NCI-H526 treated with DMSO at 0.1 percent for 48 hours (cell line): ENCODE measurements around the gene NPM3.

Source experiments
- DNase-seq: peaks from one replicate; lab custom pipeline; 2025; lab: John Stamatoyannopoulos, UW

NPM3 gene

DNA sequence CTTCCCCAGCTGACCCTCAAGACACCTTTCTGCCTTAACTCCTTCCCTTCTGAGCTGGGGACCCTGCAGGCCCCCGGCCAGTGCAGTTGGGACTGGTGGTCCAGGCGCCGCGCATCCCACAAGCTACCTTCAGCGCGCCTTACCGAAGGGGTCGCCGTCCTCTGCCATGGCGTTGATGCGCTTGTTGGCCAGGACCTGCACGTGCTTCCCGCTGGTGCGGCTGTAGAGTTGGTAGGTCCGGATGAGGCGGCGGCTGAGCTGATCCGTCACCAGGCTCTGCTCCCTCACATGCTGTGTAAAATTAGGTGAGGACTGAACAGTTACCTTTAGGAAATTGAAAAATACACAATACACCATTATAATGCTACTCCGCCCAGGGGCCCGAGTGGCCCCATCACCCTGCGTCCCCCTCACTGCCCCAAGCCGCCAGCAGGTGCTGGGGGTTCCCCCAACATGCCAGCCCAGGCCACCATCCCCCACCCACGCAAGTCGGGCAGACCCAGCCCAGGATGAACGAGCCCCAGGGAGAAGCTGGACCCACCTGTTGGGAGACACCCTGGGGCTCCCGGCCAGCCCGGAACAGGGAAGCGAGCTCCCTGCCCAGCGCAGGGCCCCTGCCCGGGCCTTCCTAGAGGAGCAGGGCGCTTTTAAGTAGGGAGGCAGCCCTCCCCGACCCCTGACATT lies 8.5 kb downstream of the NPM3 start:
- no peak for DNase-seq

- DNase-seq = no peak
Observed at GRCh38 chr10:101773923-101774588, 9.2 kb downstream of the NPM3 start.

- no peak for DNase-seq
Observed at GRCh38 chr10:101772895-101773761, 10.1 kb downstream of the NPM3 start.

GRCh38 chr10:101772017-101772894 lies 11.0 kb downstream of the NPM3 start:
- DNase-seq = no peak

DNA sequence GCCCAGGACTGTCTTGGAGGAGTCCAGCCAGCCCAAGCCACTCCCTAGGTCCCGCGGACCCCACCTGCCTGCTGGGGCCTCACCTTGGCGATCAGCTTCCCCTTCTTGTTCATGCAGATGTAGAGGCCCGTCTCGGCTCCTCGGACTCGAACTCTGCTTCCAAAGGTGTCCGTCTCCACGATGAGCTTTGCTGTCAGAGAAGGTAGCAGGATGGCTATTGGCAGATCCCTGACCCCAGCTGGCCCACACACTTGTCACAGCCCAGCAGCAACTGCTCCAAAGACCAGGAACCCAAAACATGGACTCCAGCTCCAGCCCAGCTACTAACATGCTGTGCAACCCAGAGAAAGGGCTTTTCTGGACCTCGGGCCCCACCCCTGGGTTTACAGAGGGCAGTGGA lies 11.9 kb downstream of the NPM3 start:
- DNase-seq = no peak

DNA sequence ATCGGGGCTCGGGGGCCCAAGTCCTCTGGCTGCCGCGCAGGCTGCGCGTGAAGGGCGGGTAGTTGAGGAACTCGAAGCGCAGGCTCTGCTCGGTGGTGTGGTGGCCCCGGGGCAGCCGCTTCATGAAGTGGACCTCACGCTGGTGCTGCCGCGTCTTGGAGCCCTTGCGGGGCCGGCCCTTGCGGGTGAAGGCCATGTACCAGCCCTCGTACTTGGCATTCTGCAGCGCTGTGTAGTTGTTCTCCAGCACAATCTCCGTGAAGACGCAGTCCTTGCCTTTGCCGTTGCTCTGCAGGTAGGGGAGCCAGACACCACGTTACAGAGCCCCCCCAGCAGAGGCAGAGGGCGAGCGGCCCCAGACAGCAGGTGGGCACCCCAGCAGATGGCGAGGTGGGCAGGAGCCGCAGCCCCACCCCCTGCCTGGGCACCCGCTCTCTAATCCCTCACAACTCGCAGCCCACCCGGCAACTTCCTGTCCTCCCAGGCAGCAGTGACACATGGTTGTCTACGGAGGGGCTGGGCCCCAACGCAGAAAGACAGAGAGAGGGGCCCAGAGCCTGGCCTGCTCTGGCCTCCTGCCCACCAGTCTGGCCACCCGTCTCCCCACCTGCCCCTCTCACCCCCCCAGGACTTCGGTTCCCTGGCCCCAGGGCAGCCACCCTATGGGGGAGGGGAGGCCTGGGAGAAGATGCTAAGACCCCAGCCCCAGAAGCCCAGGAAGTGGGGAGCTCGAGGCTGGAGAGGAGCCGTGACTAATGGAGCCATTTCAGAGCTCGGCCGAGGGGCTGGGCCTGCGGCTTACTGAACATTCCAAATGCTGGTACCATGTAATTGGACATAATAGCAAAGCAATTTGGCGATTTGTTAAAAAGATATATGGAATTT lies 12.7 kb downstream of the NPM3 start:
- no peak for DNase-seq

DNA sequence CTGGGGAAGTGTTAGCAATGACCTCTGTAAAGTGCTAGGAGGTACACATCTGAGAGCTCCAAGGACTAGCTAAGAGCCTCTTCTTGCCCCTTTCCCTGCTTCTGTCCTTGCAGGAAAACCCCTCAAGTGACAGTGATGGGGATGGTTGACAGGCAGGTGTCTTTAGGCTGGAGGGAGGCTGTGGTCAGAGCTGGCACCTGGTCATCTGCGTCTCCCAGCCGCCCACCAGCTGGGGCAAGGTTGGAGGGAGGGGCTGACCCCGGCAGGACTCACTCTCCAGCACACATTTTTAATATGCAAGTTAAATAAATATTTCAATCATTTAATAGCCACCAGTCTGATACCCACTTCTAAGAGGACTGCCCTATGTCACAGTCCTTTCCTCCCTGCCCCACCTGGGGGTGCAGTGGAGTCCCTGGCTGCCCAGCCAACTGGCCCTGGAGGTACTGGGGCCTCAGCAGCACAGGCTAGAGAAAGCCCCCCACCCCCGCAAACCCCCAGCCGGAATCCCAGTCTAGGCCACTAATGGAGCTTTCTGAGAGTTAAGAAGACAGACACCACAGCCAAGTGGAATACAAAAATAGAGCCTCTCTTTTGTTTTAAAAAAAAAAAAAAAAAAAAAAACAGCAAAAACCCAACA lies 13.6 kb downstream of the NPM3 start:
- no peak for DNase-seq

GRCh38 chr10:101768791-101769170 lies 14.5 kb downstream of the NPM3 start:
- no peak for DNase-seq

GRCh38 chr10:101767966-101768790 lies 15.1 kb downstream of the NPM3 start:
- DNase-seq = no peak

- DNase-seq = no peak
Observed at GRCh38 chr10:101767600-101767945, 15.7 kb downstream of the NPM3 start.

GRCh38 chr10:101766753-101767599 lies 16.3 kb downstream of the NPM3 start:
- no peak for DNase-seq

- no peak for DNase-seq
Observed at GRCh38 chr10:101766306-101766705, 16.9 kb downstream of the NPM3 start.

DNA sequence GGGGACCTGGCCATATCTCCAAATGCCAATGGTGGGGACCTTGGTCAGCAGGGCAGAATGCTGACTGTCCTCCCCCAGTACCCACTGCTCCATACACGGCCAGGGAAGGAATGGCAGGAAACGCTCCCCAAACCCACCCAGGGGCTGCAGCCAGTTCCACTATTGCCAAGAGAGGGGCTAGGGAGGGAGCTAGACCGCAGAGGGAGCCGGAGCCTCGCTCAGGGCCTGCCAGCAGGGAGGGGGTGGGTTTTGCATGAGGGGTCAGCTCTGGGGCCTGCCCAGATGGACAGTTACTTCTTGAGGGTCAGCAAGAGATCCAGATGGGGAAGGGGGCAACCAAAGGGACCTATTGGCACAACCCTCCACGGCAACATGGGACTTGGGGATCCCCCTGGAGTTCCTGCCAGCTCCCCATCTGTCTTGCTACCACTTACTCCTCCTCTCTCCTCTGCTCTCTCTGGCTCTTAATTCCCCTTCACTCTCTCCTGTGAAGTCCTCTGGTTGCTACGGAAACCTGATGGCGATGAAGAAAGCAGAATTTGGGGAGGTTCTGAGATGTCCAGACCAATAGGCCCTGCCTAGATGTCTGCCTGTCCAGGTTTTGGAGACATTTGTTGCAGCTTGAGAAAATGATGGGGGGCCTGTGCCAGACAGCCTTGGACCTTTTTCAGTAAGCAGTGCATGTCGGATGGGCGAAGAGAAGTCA lies 20.0 kb downstream of the NPM3 start:
- no peak for DNase-seq

DNA sequence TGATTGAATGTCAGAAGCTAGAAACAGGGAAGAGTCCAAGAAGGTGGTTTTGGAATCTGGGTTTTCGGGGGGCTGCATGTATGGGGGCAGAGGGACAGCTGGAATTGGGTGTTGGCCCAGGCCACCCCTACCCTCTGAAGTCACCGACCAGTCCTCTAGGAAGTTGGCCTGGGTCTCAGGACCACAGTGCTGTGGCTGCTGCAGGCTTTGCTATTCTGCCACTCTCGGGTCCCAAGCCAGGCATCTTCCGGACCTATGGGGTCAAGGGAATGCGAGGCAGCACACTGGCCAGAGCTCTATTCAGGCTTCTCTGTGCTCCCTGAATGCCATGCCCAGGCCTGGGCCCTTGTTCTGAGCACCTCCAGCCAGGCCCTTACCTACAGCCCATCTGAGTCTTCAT lies 20.5 kb downstream of the NPM3 start:
- DNase-seq = no peak

GRCh38 chr10:101761226-101761625 lies 22.0 kb downstream of the NPM3 start:
- no peak for DNase-seq

GRCh38 chr10:101760510-101760909 lies 22.7 kb downstream of the NPM3 start:
- no peak for DNase-seq

- DNase-seq = no peak
Observed at GRCh38 chr10:101759309-101760247, 23.7 kb downstream of the NPM3 start.
